ENCODE data around the gene PDE11A. TPM values are rescaled to one million over a fixed set of nuclear protein-coding genes. Genes with fewer than 3 reads are reported as not detected.
A peak's percentile ranks its signal among the peaks of the same experiment; 100 is the strongest.
"Not testable (repeated sequence)": the region's sequence is repeated elsewhere in the genome, so short reads cannot be mapped to it uniquely, and the experiment has no call there.

Gene PDE11A
- total RNA-seq, 8 experiments from 2014 or later, result 0.31 to 6.9 (median 3.9) TPM

DNA sequence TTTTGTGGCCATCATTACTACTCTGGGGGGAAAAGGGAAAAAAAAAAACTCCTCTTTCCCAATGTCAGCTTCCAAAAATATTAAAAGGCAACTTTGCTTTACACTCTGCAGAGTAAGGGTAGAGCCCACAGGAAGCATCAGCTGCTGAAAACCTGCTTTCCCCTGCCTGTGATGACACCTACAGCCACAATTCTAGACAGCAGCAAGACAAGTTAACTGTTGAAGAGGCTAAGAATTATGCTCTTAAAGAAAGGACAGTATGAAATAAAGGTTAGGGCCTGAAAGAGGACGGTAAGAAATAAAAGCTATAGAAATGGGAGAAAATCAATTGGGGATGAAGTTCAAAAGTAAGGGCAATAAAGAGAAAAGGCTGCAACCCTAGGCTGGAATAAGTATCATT, 3.0 kb downstream of the PDE11A start:
- WGBS, 10 experiments, result 17 to 100% (median 52%) methylated on average over 1 of the region's 1 CpG
- Histone ChIP-seq H3K4me3 (no peak overlapping the region), H3K27ac (no peak overlapping the region), H3K4me1 (replicated peaks in 1 of 2) (peaks cover 2% of the 10 kb centered on the region in 2 donors)
- ATAC-seq (replicated peaks in 6 of 8), result no peak
- in situ Hi-C loops (cut with MboI; ENCODE audit: low pct_unique_long_range_greater_than_20kb in 2 of 9, low sequenced_read_pairs in 9 of 9, unreplicated experiment in 9 of 9), result no loop called here

DNA sequence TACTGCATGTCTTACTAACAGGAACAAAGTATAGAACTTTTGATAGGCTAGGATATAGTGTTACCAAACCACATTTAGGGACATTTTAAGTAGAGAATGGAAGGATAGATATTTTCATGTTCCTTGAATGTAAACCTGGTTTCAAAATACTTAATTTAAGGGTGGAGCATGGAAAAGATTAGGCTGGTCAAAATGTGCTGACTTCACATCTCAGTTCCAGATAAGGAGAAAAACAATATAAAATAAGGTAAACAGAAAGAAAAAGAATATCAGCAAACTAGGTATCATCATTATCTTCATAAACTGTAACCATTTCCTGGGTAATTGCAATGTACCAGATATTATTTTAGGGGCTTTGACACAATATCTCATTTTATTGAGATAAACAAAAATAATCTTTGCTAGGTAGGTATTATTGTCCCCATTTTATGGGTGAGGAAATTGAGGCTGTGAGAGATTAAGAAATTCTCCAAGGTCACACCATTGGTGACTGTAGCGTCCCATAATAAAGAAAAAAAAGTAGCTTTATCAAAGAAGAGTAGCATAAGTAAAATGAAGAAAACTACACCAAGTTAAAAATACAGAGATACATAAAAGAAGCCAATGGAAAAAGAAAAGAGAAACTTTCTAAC, 3.6 kb downstream of the PDE11A start:
- peaks cover 2% of the 10 kb centered on the region in 2 donors for H3K4me1 ChIP-seq (replicated peaks in 1 of 2)
- ATAC-seq (replicated peaks in 6 of 8), result no peak
- in situ Hi-C loops (cut with MboI; ENCODE audit: low pct_unique_long_range_greater_than_20kb in 2 of 9, low sequenced_read_pairs in 9 of 9, unreplicated experiment in 9 of 9), result no loop called here
- H3K4me3 ChIP-seq, result no peak overlapping the region
- no peak overlapping the region for H3K27ac ChIP-seq
- WGBS, 10 experiments, result 60 to 100% (median 100%) methylated on average over 1 of the region's 1 CpG; no CpG with 5 or more reads in 2 of the 10 experiments

GRCh38 chr2:178066890-178067669, 5.5 kb downstream of the PDE11A start:
- H3K27ac ChIP-seq, result no peak overlapping the region
- WGBS, 10 experiments, result 20 to 100% (median 92%) methylated on average over 1 of the region's 1 CpG; no CpG with 5 or more reads in 4 of the 10 experiments
- no peak for ATAC-seq (replicated peaks in 6 of 8)

DNA sequence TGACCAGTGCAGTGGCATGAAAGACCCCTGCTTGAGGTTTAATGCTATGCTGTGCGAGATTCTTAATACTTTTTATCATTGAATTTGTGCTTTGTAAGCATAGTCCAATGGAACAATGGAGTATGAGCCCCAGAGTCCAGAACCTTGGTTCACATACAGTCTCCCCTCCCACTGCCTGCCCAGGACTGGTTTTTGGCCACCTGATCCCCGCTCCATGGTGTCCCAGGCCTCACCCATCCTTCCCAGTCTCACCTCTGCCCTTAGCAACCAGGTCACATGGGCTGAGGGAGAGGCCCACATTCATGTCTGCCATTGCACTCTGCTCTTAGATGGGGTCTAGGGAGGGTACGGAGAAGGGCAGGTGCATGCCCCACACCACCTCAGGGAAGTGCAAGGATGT, 6.3 kb downstream of the PDE11A start:
- Histone ChIP-seq H3K4me3 (no peak overlapping the region), H3K4me1 (replicated peaks in 1 of 2) (no peaks in the 10 kb centered on the region), H3K27ac (no peak overlapping the region)
- ATAC-seq (replicated peaks in 6 of 8), result no peak
- in situ Hi-C loops (cut with MboI; ENCODE audit: low pct_unique_long_range_greater_than_20kb in 2 of 9, low sequenced_read_pairs in 9 of 9, unreplicated experiment in 9 of 9), result no loop called here
- 28 to 100% (median 95%) methylated on average over 1 to 2 of the region's 3 CpGs; no CpG with 5 or more reads in 4 of the 10 experiments for WGBS, 10 experiments

More at GRCh38 chr2:178066890-178067669, 5.5 kb downstream of the PDE11A start:
- Histone ChIP-seq H3K4me3 (no peak overlapping the region), H3K4me1 (replicated peaks in 1 of 2) (no peaks in the 10 kb centered on the region)
- in situ Hi-C loops (cut with MboI; ENCODE audit: low pct_unique_long_range_greater_than_20kb in 2 of 9, low sequenced_read_pairs in 9 of 9, unreplicated experiment in 9 of 9), result no loop called here

GRCh38 chr2:178059681-178060080, 12.9 kb downstream of the PDE11A start:
- ATAC-seq (replicated peaks in 6 of 8), result no peak
- in situ Hi-C loops (cut with MboI; ENCODE audit: low pct_unique_long_range_greater_than_20kb in 2 of 9, low sequenced_read_pairs in 9 of 9, unreplicated experiment in 9 of 9), result no loop called here
- 20 to 85% (median 76%) methylated on average over 1 to 2 of the region's 2 CpGs; no CpG with 5 or more reads in 7 of the 10 experiments for WGBS, 10 experiments

DNA sequence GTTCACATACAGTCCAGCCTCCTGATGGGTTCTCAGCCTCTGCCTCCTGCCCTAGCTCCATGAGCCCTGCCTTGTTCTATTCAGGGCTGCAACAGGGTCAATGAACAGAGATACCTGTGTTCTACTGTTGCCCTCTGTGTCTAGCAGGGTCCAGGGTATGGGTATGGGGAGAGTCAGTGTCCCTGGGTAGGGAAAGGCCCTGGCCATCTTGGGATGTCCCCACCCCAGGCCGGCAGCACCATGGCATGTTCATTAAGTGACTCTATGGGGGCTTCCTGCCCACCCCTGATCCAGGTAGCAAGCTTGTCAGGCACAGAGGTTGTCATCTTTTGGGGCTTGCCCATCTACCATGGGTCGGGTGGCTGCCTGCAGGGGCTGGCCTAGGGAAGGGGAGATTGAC, 13.5 kb downstream of the PDE11A start:
- H3K4me1 ChIP-seq (replicated peaks in 1 of 2), result no peaks in the 10 kb centered on the region
- no peak for ATAC-seq (replicated peaks in 6 of 8)
- in situ Hi-C loops (cut with MboI; ENCODE audit: low pct_unique_long_range_greater_than_20kb in 2 of 9, low sequenced_read_pairs in 9 of 9, unreplicated experiment in 9 of 9), result no loop called here
- WGBS, 10 experiments, result 0 to 67% (median 60%) methylated on average over 1 of the region's 2 CpGs; no CpG with 5 or more reads in 7 of the 10 experiments
- H3K27ac ChIP-seq, result no peak overlapping the region
- no peak overlapping the region for H3K4me3 ChIP-seq

More at GRCh38 chr2:178059681-178060080, 12.9 kb downstream of the PDE11A start:
- H3K4me3 ChIP-seq, result no peak overlapping the region
- H3K27ac ChIP-seq, result no peak overlapping the region
- no peaks in the 10 kb centered on the region for H3K4me1 ChIP-seq (replicated peaks in 1 of 2)

- H3K27ac ChIP-seq, result no peak overlapping the region
- in situ Hi-C loops (cut with MboI; ENCODE audit: low pct_unique_long_range_greater_than_20kb in 2 of 9, low sequenced_read_pairs in 9 of 9, unreplicated experiment in 9 of 9), result no loop called here
- WGBS, 10 experiments, result 17 to 100% (median 71%) methylated on average over 1 to 2 of the region's 2 CpGs
- no peak overlapping the region for H3K4me3 ChIP-seq
- ATAC-seq (replicated peaks in 6 of 8), result peak in 3 of 8 experiments; percentile 72 to 88 (median 87)
- H3K4me1 ChIP-seq (replicated peaks in 1 of 2), result no peaks in the 10 kb centered on the region
Observed at GRCh38 chr2:178057179-178057680, 15.3 kb downstream of the PDE11A start.

GRCh38 chr2:178056345-178056744, 16.2 kb downstream of the PDE11A start:
- WGBS, 10 experiments, result 27 to 94% (median 80%) methylated on average over 1 of the region's 1 CpG; no CpG with 5 or more reads in 1 of the 10 experiments
- Histone ChIP-seq H3K4me3 (no peak overlapping the region), H3K27ac (no peak overlapping the region), H3K4me1 (replicated peaks in 1 of 2) (no peaks in the 10 kb centered on the region)
- in situ Hi-C loops (cut with MboI; ENCODE audit: low pct_unique_long_range_greater_than_20kb in 2 of 9, low sequenced_read_pairs in 9 of 9, unreplicated experiment in 9 of 9), result no loop called here
- ATAC-seq (replicated peaks in 6 of 8), result no peak

- ATAC-seq (replicated peaks in 6 of 8); H3K4me3 ChIP-seq; in situ Hi-C loops (cut with MboI; ENCODE audit: low pct_unique_long_range_greater_than_20kb in 2 of 9, low sequenced_read_pairs in 9 of 9, unreplicated experiment in 9 of 9); H3K4me1 ChIP-seq (replicated peaks in 1 of 2); H3K27ac ChIP-seq: not testable (repeated sequence)
- no CpG with 5 or more reads among the region's 2 CpGs for whole genome bisulfite sequencing, 10 experiments
Observed at GRCh38 chr2:178051257-178051656, 21.3 kb downstream of the PDE11A start.

GRCh38 chr2:178047391-178047790, 25.2 kb downstream of the PDE11A start:
- Histone ChIP-seq H3K4me1 (replicated peaks in 1 of 2) (peaks cover 0 to 4% of the 10 kb centered on the region in 2 donors), H3K4me3 (no peak overlapping the region), H3K27ac (no peak overlapping the region)
- in situ Hi-C loops (cut with MboI; ENCODE audit: low pct_unique_long_range_greater_than_20kb in 2 of 9, low sequenced_read_pairs in 9 of 9, unreplicated experiment in 9 of 9), result no loop called here
- WGBS, 10 experiments, result 30 to 100% (median 81%) methylated on average over 1 to 2 of the region's 2 CpGs; no CpG with 5 or more reads in 3 of the 10 experiments
- ATAC-seq (replicated peaks in 6 of 8), result no peak

DNA sequence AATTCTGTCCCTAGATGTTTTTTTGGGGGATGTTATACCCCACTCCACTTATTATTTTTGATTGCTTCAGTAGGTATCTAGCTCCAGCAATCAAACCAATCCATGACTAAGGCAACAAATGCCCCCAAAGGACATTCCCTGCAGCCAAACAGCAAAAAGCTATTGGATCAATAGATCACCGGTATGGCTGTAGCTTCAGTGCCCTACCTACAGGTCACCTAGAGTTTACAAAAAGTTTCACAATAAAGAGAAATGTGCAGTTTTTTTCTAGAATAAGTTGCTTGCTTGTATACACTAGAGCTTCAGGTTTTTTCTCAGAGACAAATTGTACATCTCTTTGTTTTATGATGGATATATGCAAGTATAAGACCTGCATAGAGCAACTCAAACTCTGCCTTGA, 27.7 kb downstream of the PDE11A start:
- WGBS, 10 experiments, result 83 to 100% (median 86%) methylated on average over 1 of the region's 1 CpG; no CpG with 5 or more reads in 5 of the 10 experiments
- no peak for ATAC-seq (replicated peaks in 6 of 8)

DNA sequence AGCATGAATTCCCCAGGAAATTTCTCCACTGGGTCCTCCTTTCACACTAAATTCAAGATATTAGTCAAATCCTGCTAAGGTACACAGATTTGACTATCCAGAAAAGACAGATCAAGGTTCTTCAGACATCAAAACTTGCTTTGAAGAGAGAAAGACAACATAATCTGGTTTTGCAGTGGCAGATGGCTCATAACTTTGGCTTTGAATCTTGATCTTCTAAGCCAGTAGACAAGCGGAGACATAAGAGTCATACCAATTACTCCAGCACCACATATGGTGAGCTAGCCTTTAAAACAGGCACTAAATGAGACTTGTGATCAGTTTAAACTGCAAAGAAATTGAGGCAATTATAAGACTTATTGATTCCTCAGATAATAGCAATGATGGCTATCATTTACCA, 29.3 kb downstream of the PDE11A start:
- in situ Hi-C loops (cut with MboI; ENCODE audit: low pct_unique_long_range_greater_than_20kb in 2 of 9, low sequenced_read_pairs in 9 of 9, unreplicated experiment in 9 of 9), result no loop called here
- ATAC-seq (replicated peaks in 6 of 8), result no peak
- peaks cover 0 to 4% of the 10 kb centered on the region in 2 donors for H3K4me1 ChIP-seq (replicated peaks in 1 of 2)
- 36 to 100% (median 85%) methylated on average over 1 of the region's 1 CpG; no CpG with 5 or more reads in 5 of the 10 experiments for WGBS, 10 experiments
- H3K27ac ChIP-seq, result no peak overlapping the region
- H3K4me3 ChIP-seq, result no peak overlapping the region

More for the DNA sequence above, 27.7 kb downstream of the PDE11A start:
- Histone ChIP-seq H3K27ac (no peak overlapping the region), H3K4me3 (no peak overlapping the region), H3K4me1 (replicated peaks in 1 of 2) (peaks cover 0 to 4% of the 10 kb centered on the region in 2 donors)
- in situ Hi-C loops (cut with MboI; ENCODE audit: low pct_unique_long_range_greater_than_20kb in 2 of 9, low sequenced_read_pairs in 9 of 9, unreplicated experiment in 9 of 9), result no loop called here

GRCh38 chr2:178033583-178033982, 39.0 kb downstream of the PDE11A start:
- H3K4me1 ChIP-seq (replicated peaks in 1 of 2); ATAC-seq (replicated peaks in 6 of 8); H3K27ac ChIP-seq; in situ Hi-C loops (cut with MboI; ENCODE audit: low pct_unique_long_range_greater_than_20kb in 2 of 9, low sequenced_read_pairs in 9 of 9, unreplicated experiment in 9 of 9); H3K4me3 ChIP-seq: not testable (repeated sequence)

All from motor neuron (in vitro differentiated cells).